Measurements from ENCODE around the gene ST6GALNAC3.
A peak's percentile ranks its signal among the peaks of the same experiment; 100 is the strongest.
"Not testable (repeated sequence)": the region's sequence is repeated elsewhere in the genome, so short reads cannot be mapped to it uniquely, and the experiment has no call there.

Gene ST6GALNAC3

GRCh38 chr1:76074321-76075187 lies at the start of gene ST6GALNAC3:
Gene ST6GALNAC3, plus strand, starts transcription at chr1:76074746.
- peak; percentile 78 for DNase-seq (ENCODE audit: low spot score)

- DNase-seq (ENCODE audit: low spot score), result no peak
Observed at GRCh38 chr1:76027341-76027740, 47.2 kb upstream of the ST6GALNAC3 start.

- DNase-seq (ENCODE audit: low spot score), result no peak
Observed at GRCh38 chr1:76029331-76029730, 45.2 kb upstream of the ST6GALNAC3 start.

GRCh38 chr1:76031496-76031895 lies 43.0 kb upstream of the ST6GALNAC3 start:
- no peak for DNase-seq (ENCODE audit: low spot score)

GRCh38 chr1:76033800-76034475 lies 40.6 kb upstream of the ST6GALNAC3 start:
- DNase-seq (ENCODE audit: low spot score), result no peak

- no peak for DNase-seq (ENCODE audit: low spot score)
Observed at GRCh38 chr1:76035053-76035452, 39.5 kb upstream of the ST6GALNAC3 start.

- DNase-seq (ENCODE audit: low spot score), result no peak
Observed at GRCh38 chr1:76037324-76037723, 37.2 kb upstream of the ST6GALNAC3 start.

- no peak for DNase-seq (ENCODE audit: low spot score)
Observed at GRCh38 chr1:76038287-76039004, 36.1 kb upstream of the ST6GALNAC3 start.

GRCh38 chr1:76046149-76046548 lies 28.4 kb upstream of the ST6GALNAC3 start:
- DNase-seq (ENCODE audit: low spot score), result no peak

- DNase-seq (ENCODE audit: low spot score), result no peak
Observed at GRCh38 chr1:76048219-76048618, 26.3 kb upstream of the ST6GALNAC3 start.

- DNase-seq (ENCODE audit: low spot score), result no peak
Observed at GRCh38 chr1:76048926-76049325, 25.6 kb upstream of the ST6GALNAC3 start.

- DNase-seq (ENCODE audit: low spot score), result no peak
Observed at GRCh38 chr1:76049498-76049897, 25.0 kb upstream of the ST6GALNAC3 start.

- DNase-seq (ENCODE audit: low spot score), result not testable (repeated sequence)
Observed at GRCh38 chr1:76050073-76050472, 24.5 kb upstream of the ST6GALNAC3 start.

GRCh38 chr1:76053021-76053420 lies 21.5 kb upstream of the ST6GALNAC3 start:
- DNase-seq (ENCODE audit: low spot score), result no peak

GRCh38 chr1:76054359-76054758 lies 20.2 kb upstream of the ST6GALNAC3 start:
- DNase-seq (ENCODE audit: low spot score), result no peak

- no peak for DNase-seq (ENCODE audit: low spot score)
Observed at GRCh38 chr1:76055987-76056386, 18.6 kb upstream of the ST6GALNAC3 start.

GRCh38 chr1:76059451-76059850 lies 15.1 kb upstream of the ST6GALNAC3 start:
- no peak for DNase-seq (ENCODE audit: low spot score)

- DNase-seq (ENCODE audit: low spot score), result no peak
Observed at GRCh38 chr1:76065270-76065669, 9.3 kb upstream of the ST6GALNAC3 start.

- no peak for DNase-seq (ENCODE audit: low spot score)
Observed at GRCh38 chr1:76066394-76066793, 8.2 kb upstream of the ST6GALNAC3 start.

GRCh38 chr1:76068542-76068941 lies 6.0 kb upstream of the ST6GALNAC3 start:
- no peak for DNase-seq (ENCODE audit: low spot score)

- DNase-seq (ENCODE audit: low spot score), result no peak
Observed at GRCh38 chr1:76068953-76069561, 5.5 kb upstream of the ST6GALNAC3 start.

GRCh38 chr1:76070538-76070937 lies 4.0 kb upstream of the ST6GALNAC3 start:
- DNase-seq (ENCODE audit: low spot score), result no peak

Data from CD4-positive, alpha-beta T cell treated with Interleukin-6 at 100 ng/mL for 8 hours (primary cell).